ENCODE results near the gene ORC3. TPM values are rescaled to one million over a fixed set of nuclear protein-coding genes. Genes with fewer than 3 reads are reported as not detected.

The ORC3 gene
- total RNA-seq, 1 donor from 2014 or later = 9.6 TPM

DNA sequence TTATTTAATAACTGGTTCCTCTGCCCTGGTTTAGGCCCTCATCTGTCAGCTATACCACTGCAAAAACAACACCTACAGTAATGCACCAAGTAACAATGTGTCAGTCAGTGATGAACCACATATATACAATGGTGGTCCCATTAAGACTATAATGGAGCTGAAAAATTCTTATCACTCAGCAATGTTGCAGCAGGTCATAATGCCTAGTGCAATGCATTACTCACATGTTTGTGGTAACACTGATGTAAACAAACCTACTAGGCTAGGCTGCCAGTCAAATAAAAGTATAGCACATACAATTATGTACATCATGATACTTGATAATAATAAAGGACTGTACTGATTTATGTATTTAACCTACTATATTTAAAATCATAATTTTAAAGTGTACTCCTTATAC is 31.5 kb upstream of the ORC3 start:
- no peak for TF ChIP-seq POLR2A (IDR thresholded peaks at IDR 0.05)
- no peak for TF ChIP-seq POLR2AphosphoS5 (IDR thresholded peaks at IDR 0.05; ENCODE audit: insufficient read depth in 1 of 2, low read depth in 1 of 2)
- TF ChIP-seq, protein P1, sequence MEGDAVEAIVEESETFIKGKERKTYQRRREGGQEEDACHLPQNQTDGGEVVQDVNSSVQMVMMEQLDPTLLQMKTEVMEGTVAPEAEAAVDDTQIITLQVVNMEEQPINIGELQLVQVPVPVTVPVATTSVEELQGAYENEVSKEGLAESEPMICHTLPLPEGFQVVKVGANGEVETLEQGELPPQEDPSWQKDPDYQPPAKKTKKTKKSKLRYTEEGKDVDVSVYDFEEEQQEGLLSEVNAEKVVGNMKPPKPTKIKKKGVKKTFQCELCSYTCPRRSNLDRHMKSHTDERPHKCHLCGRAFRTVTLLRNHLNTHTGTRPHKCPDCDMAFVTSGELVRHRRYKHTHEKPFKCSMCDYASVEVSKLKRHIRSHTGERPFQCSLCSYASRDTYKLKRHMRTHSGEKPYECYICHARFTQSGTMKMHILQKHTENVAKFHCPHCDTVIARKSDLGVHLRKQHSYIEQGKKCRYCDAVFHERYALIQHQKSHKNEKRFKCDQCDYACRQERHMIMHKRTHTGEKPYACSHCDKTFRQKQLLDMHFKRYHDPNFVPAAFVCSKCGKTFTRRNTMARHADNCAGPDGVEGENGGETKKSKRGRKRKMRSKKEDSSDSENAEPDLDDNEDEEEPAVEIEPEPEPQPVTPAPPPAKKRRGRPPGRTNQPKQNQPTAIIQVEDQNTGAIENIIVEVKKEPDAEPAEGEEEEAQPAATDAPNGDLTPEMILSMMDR (IDR thresholded peaks at IDR 0.05) = no peak
- no peak overlapping the region for H3K4me3 ChIP-seq
- H3K27ac ChIP-seq = no peak overlapping the region
- H3K27me3 ChIP-seq = no peaks in the 10 kb centered on the region
- H3K9me3 ChIP-seq = no peaks in the 10 kb centered on the region
- intact Hi-C loops (cut with DNase I) = no loop called here
- no peak for DNase-seq (ENCODE audit: extremely low spot score in 2 of 2)
- H3K36me3 ChIP-seq = peaks cover 0 to 13% of the 10 kb centered on the region in 2 donors
- no peaks in the 10 kb centered on the region for H3K4me1 ChIP-seq

DNA sequence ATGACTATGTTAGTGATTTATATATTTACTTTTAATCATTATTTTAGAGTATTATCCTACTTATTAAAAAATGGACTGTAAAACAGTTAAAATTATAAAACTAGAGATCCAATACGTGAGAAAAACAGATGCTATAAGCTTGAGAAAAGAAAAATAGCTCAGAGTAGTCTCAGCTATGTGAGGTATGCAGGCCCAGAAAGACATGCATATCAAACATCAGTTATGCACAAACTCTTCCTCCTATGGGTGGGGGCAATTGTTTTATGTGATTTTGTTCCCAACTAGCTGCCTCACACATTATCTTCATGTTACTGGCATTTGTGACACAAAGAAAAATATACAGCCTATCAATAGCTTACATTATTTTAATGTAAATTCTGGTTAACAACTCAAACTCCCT is 28.9 kb upstream of the ORC3 start:
- DNase-seq (ENCODE audit: extremely low spot score in 2 of 2) = no peak
- no peaks in the 10 kb centered on the region for H3K4me1 ChIP-seq
- peaks cover 0 to 16% of the 10 kb centered on the region in 2 donors for H3K36me3 ChIP-seq
- TF ChIP-seq POLR2AphosphoS5 (IDR thresholded peaks at IDR 0.05; ENCODE audit: insufficient read depth in 1 of 2, low read depth in 1 of 2) (no peak), POLR2A (IDR thresholded peaks at IDR 0.05) (no peak)
- TF ChIP-seq, protein P1 (IDR thresholded peaks at IDR 0.05) = no peak
- no peak overlapping the region for H3K27ac ChIP-seq
- no peak overlapping the region for H3K4me3 ChIP-seq
- intact Hi-C loops (cut with DNase I) = no loop called here
- H3K27me3 ChIP-seq = no peaks in the 10 kb centered on the region
- no peaks in the 10 kb centered on the region for H3K9me3 ChIP-seq

DNA sequence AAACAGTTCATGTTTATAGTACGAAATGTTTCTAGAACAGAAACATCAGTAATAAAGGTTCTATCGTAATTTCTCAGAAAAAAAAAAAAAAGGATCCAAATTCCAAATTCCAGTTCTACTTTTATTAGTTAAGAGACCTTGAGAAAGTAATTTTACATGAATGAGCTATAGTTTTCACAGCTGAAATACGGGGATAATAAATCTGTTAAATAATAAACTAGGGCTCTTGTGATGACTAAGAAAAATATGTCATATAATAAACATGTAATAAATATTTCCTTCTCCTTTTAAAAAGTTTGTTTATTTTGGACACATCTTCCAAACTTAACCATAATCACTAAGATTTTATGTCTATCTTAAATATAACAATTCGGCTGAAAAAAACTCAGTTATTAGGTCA is 17.9 kb upstream of the ORC3 start:
- intact Hi-C loops (cut with DNase I) = no loop called here
- no peak overlapping the region for H3K27ac ChIP-seq
- H3K4me3 ChIP-seq = no peak overlapping the region
- peaks cover 46% of the 10 kb centered on the region for H3K4me1 ChIP-seq
- H3K27me3 ChIP-seq = no peaks in the 10 kb centered on the region
- TF ChIP-seq POLR2AphosphoS5 (IDR thresholded peaks at IDR 0.05; ENCODE audit: insufficient read depth in 1 of 2, low read depth in 1 of 2) (no peak), POLR2A (IDR thresholded peaks at IDR 0.05) (no peak)
- TF ChIP-seq, protein P1 (IDR thresholded peaks at IDR 0.05) = no peak
- no peak for DNase-seq (ENCODE audit: extremely low spot score in 2 of 2)
- H3K9me3 ChIP-seq = no peaks in the 10 kb centered on the region
- peaks cover 0 to 8% of the 10 kb centered on the region in 2 donors for H3K36me3 ChIP-seq

DNA sequence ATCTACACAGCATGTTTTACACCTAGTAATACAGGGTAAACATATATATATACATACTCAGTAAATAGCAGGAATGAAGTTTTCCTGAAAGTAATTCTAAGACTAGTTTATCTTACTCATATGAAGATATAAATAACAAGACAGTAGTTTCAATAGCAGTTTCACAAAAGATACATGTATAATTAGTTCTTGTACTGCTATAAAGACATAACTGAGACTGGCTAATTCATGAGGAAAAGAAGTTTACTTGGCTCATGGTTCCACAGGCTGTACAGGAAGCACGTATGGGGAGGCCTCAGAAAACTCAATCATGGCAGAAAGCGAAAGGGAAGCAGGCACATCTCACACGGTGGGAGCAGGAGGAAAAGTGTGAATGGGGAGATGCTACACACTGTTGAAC is 17.1 kb upstream of the ORC3 start:
- no peaks in the 10 kb centered on the region for H3K9me3 ChIP-seq
- no peak overlapping the region for H3K4me3 ChIP-seq
- no peak for DNase-seq (ENCODE audit: extremely low spot score in 2 of 2)
- H3K36me3 ChIP-seq = peaks cover 0 to 7% of the 10 kb centered on the region in 2 donors
- H3K4me1 ChIP-seq = peaks cover 46% of the 10 kb centered on the region
- TF ChIP-seq, protein P1 (IDR thresholded peaks at IDR 0.05) = no peak
- TF ChIP-seq POLR2A (IDR thresholded peaks at IDR 0.05) = no peak
- no peak for TF ChIP-seq POLR2AphosphoS5 (IDR thresholded peaks at IDR 0.05; ENCODE audit: insufficient read depth in 1 of 2, low read depth in 1 of 2)
- no peak overlapping the region for H3K27ac ChIP-seq
- no peaks in the 10 kb centered on the region for H3K27me3 ChIP-seq
- intact Hi-C loops (cut with DNase I) = no loop called here

DNA sequence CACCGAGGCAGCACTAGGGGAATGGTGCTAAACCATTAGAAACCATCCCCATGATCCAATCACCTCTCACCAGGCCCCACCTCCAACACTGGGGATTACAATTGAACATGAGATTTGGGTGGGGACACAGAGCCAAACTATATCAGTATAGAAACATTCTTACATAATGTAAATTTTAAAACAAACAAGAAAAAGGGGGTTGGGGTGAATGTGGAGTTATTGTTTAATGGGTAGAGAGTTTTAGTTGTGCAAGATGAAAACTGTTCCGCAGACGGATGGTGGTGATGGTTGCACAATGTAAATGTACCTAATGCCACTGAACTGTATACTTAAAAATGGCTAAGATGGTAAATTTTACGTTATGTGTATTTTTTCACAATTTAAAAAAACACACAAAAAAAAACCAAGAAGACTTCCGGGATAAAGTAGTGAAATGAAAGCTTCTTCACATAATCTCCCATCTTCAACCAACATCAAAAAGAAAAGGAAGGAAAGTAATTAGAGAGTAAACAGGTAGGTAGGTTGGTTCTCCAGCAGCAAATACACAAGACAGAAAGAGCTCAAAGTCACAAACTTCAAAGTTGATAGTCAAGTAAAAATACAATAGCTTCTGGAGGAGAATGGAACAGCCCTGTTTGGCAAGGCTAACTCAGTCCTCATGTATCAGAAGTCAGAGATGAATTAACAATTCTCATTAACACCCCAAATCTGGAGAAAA is 16.5 kb upstream of the ORC3 start:
- H3K9me3 ChIP-seq = no peaks in the 10 kb centered on the region
- no peak overlapping the region for H3K4me3 ChIP-seq
- peaks cover 0 to 1% of the 10 kb centered on the region in 2 donors for H3K36me3 ChIP-seq
- TF ChIP-seq, protein P1 (IDR thresholded peaks at IDR 0.05) = no peak
- TF ChIP-seq POLR2AphosphoS5 (IDR thresholded peaks at IDR 0.05; ENCODE audit: insufficient read depth in 1 of 2, low read depth in 1 of 2) (no peak), POLR2A (IDR thresholded peaks at IDR 0.05) (no peak)
- H3K4me1 ChIP-seq = peaks cover 46% of the 10 kb centered on the region
- H3K27me3 ChIP-seq = no peaks in the 10 kb centered on the region
- H3K27ac ChIP-seq = no peak overlapping the region
- no peak for DNase-seq (ENCODE audit: extremely low spot score in 2 of 2)
- intact Hi-C loops (cut with DNase I) = no loop called here
